SK-N-SH treated with all-trans-retinoic acid at 6 μM for 48 hours (cell line): ENCODE data around the gene CPN1.

Source experiments
- ATAC-seq: fragments of 200-7000 bp; cut with Tn5 transposase; 3 replicates; pipeline ENCODE4 v1.9.1; 2020; ENCODE audit warnings: mild to moderate bottlenecking, moderate library complexity
- ARNTL ChIP-seq: fragments of 450-650 bp; formaldehyde crosslinking; IDR thresholded peaks from 2 replicates; pipeline ENCODE4 v1.5.0; 2020; ENCODE audit warnings: low read depth, mild to moderate bottlenecking, moderate library complexity, borderline replicate concordance
- BACH2 ChIP-seq: fragments of 250-450 bp; sonication (Bioruptor Pico); IDR thresholded peaks from 2 replicates; pipeline ENCODE4 v1.9.0; 2021; ENCODE audit warnings: mild to moderate bottlenecking, borderline replicate concordance
- ESRRG ChIP-seq: fragments of 250-450 bp; sonication (Bioruptor Pico); IDR thresholded peaks from 2 replicates; pipeline ENCODE4 v1.6.1; 2021; ENCODE audit warnings: mild to moderate bottlenecking
- GLIS3 ChIP-seq: fragments of 250-450 bp; sonication (Bioruptor Pico); IDR thresholded peaks from 2 replicates; pipeline ENCODE4 v1.5.0; 2020; ENCODE audit warnings: mild to moderate bottlenecking, moderate library complexity
- OSR1 ChIP-seq: fragments of 250-450 bp; sonication (Bioruptor Pico); IDR thresholded peaks from 2 replicates; pipeline ENCODE4 v1.8.0; 2022; ENCODE audit warnings: moderate library complexity, mild to moderate bottlenecking, inconsistent platforms
- PPARA ChIP-seq: fragments of 250-450 bp; sonication (Bioruptor Pico); IDR thresholded peaks from 2 replicates; pipeline ENCODE4 v1.5.0; 2020; ENCODE audit warnings: mild to moderate bottlenecking, borderline replicate concordance
- RARB ChIP-seq: fragments of 250-450 bp; sonication (Bioruptor Pico); IDR thresholded peaks from 2 replicates; pipeline ENCODE4 v1.8.0; 2021; ENCODE audit warnings: mild to moderate bottlenecking, moderate library complexity
- SNAI2 ChIP-seq: fragments of 250-450 bp; sonication (Bioruptor Pico); IDR thresholded peaks from 2 replicates; pipeline ENCODE4 v1.5.0; 2020; ENCODE audit warnings: mild to moderate bottlenecking, moderate library complexity
- TCF4 ChIP-seq: fragments of 250-450 bp; sonication (Bioruptor Pico); IDR thresholded peaks from 2 replicates; pipeline ENCODE4 v1.8.0; 2021; ENCODE audit warnings: mild to moderate bottlenecking, moderate library complexity, borderline replicate concordance
- TOX ChIP-seq: fragments of 250-450 bp; sonication (Bioruptor Pico); IDR thresholded peaks from 2 replicates; pipeline ENCODE4 v1.8.0; 2021; ENCODE audit warnings: mild to moderate bottlenecking, moderate library complexity, borderline replicate concordance
- ZC3H10 ChIP-seq: fragments of 250-450 bp; sonication (Bioruptor Pico); IDR thresholded peaks from 2 replicates; pipeline ENCODE4 v1.5.1; 2021; ENCODE audit warnings: mild to moderate bottlenecking, moderate library complexity
- ZFP3 ChIP-seq: fragments of 250-450 bp; sonication (Bioruptor Pico); IDR thresholded peaks from 2 replicates; pipeline ENCODE4 v1.5.0; 2020; ENCODE audit warnings: mild to moderate bottlenecking, moderate library complexity
- ZFP30 ChIP-seq: fragments of 450-650 bp; formaldehyde crosslinking; IDR thresholded peaks from 2 replicates; pipeline ENCODE4 v1.5.0; 2022; ENCODE audit warnings: mild to moderate bottlenecking, moderate library complexity
- ZNF565 ChIP-seq: fragments of 450-650 bp; formaldehyde crosslinking; conservative IDR thresholded peaks from 2 replicates; pipeline ENCODE4 v1.5.0; 2020; ENCODE audit warnings: low read depth, mild to moderate bottlenecking, moderate library complexity
- ZNF70 ChIP-seq: fragments of 450-650 bp; formaldehyde crosslinking; IDR thresholded peaks from 2 replicates; pipeline ENCODE4 v1.5.0; 2020; ENCODE audit warnings: mild to moderate bottlenecking, moderate library complexity
- ZNF8 ChIP-seq: fragments of 450-650 bp; formaldehyde crosslinking; IDR thresholded peaks from 2 replicates; pipeline ENCODE4 v1.5.0; 2020; ENCODE audit warnings: mild to moderate bottlenecking, moderate library complexity
- TF ChIP-seq, protein P1 (sequence below): fragments of 250-450 bp; sonication (Bioruptor Pico); IDR thresholded peaks from 2 replicates; pipeline ENCODE4 v1.8.0; 2021; ENCODE audit warnings: low read depth, mild to moderate bottlenecking, moderate library complexity, borderline replicate concordance
- TF ChIP-seq, protein P2 (sequence below): fragments of 250-450 bp; sonication (Bioruptor Pico); IDR thresholded peaks from 2 replicates; pipeline ENCODE4 v1.8.0; 2020; ENCODE audit warnings: mild to moderate bottlenecking, moderate library complexity, borderline replicate concordance
- TF ChIP-seq, protein P3 (sequence below): fragments of 250-450 bp; sonication (Bioruptor Pico); IDR thresholded peaks from 2 replicates; pipeline ENCODE4 v1.5.1; 2020; ENCODE audit warnings: low read depth, mild to moderate bottlenecking, moderate library complexity
- TF ChIP-seq, protein P4 (sequence below): fragments of 250-450 bp; sonication (Bioruptor Pico); IDR thresholded peaks from 2 replicates; pipeline ENCODE4 v1.5.1; 2021; ENCODE audit warnings: mild to moderate bottlenecking, moderate library complexity
- TF ChIP-seq, protein P5 (sequence below): fragments of 250-450 bp; sonication (Bioruptor Pico); IDR thresholded peaks from 2 replicates; pipeline ENCODE4 v1.5.0; 2020; ENCODE audit warnings: mild to moderate bottlenecking, moderate library complexity

The CPN1 gene

DNA sequence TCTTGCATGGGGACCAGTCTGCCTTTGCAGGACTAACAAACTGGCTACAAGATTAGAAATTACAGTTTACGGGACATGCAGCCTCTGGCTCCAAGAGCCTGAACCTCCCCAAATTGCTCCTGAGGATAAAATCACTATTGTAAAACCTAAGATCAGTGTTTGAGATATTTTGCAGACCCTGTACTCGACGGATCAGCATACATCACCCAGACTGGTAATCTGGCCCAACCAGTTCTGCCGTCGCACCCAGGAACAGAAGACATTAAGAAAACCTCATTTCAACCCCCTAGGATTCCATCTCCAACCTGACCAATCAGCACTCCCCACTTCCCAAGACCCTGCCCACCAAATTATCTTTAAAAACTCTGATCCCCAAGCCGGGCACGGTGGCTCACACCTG is 44.8 kb downstream of the CPN1 start:
- no peak for ATAC-seq
- TF ChIP-seq RARB (CRISPR knock-in tag) (no peak), ESRRG (CRISPR knock-in tag) (no peak), TCF4 (no peak), ZNF70 (no peak)

DNA sequence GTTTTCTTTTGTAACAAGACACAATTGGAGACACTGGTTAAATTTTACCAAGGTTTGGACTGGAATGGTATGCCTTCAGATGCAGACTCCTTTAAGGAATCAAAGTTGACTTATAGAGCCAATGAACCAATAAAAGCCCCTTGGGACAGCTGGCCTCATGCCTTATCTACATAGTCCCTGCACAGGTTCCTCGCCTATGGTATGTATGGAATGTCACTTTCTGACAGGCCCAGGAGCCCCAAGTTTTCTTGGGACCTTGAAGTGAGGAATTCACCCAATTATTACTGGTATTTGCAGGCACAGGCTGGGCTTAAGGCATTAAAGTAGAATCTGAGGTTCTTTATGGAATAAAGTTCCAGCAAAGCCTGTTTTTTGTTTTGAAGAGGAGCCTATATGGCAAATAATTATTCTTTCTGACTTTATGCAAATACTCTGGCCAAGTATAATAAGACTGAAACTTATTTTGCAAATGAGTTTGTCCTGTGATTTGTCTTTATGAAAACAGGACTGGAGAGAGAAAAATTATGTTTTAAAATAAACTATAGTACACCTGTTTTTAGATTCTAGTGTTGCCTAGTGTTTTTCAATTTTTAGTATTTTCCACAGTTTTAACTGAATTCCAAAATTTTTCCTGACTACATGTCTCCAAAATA is 47.8 kb downstream of the CPN1 start:
- ATAC-seq, result no peak; the same call in 2 of the 3 replicates
- TF ChIP-seq TOX (CRISPR knock-in tag) (no peak), TCF4 (no peak), ARNTL (no peak), SNAI2 (CRISPR knock-in tag) (no peak), ZNF70 (no peak), OSR1 (CRISPR knock-in tag) (no peak), GLIS3 (no peak), ZFP3 (CRISPR knock-in tag) (no peak), PPARA (CRISPR knock-in tag) (no peak), BACH2 (CRISPR knock-in tag) (no peak), ZNF8 (CRISPR knock-in tag) (no peak), ZC3H10 (CRISPR knock-in tag) (no peak), RARB (CRISPR knock-in tag) (no peak), ZNF565 (no peak), ESRRG (CRISPR knock-in tag) (no peak)
- TF ChIP-seq, protein P1, sequence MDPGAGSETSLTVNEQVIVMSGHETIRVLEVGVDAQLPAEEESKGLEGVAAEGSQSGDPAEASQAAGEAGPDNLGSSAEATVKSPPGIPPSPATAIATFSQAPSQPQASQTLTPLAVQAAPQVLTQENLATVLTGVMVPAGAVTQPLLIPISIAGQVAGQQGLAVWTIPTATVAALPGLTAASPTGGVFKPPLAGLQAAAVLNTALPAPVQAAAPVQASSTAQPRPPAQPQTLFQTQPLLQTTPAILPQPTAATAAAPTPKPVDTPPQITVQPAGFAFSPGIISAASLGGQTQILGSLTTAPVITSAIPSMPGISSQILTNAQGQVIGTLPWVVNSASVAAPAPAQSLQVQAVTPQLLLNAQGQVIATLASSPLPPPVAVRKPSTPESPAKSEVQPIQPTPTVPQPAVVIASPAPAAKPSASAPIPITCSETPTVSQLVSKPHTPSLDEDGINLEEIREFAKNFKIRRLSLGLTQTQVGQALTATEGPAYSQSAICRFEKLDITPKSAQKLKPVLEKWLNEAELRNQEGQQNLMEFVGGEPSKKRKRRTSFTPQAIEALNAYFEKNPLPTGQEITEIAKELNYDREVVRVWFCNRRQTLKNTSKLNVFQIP, result no peak
- TF ChIP-seq, protein P2, sequence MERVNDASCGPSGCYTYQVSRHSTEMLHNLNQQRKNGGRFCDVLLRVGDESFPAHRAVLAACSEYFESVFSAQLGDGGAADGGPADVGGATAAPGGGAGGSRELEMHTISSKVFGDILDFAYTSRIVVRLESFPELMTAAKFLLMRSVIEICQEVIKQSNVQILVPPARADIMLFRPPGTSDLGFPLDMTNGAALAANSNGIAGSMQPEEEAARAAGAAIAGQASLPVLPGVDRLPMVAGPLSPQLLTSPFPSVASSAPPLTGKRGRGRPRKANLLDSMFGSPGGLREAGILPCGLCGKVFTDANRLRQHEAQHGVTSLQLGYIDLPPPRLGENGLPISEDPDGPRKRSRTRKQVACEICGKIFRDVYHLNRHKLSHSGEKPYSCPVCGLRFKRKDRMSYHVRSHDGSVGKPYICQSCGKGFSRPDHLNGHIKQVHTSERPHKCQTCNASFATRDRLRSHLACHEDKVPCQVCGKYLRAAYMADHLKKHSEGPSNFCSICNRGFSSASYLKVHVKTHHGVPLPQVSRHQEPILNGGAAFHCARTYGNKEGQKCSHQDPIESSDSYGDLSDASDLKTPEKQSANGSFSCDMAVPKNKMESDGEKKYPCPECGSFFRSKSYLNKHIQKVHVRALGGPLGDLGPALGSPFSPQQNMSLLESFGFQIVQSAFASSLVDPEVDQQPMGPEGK (CRISPR knock-in tag), result no peak
- TF ChIP-seq, protein P3, sequence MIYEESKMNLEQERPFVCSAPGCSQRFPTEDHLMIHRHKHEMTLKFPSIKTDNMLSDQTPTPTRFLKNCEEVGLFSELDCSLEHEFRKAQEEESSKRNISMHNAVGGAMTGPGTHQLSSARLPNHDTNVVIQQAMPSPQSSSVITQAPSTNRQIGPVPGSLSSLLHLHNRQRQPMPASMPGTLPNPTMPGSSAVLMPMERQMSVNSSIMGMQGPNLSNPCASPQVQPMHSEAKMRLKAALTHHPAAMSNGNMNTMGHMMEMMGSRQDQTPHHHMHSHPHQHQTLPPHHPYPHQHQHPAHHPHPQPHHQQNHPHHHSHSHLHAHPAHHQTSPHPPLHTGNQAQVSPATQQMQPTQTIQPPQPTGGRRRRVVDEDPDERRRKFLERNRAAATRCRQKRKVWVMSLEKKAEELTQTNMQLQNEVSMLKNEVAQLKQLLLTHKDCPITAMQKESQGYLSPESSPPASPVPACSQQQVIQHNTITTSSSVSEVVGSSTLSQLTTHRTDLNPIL (CRISPR knock-in tag), result no peak
- TF ChIP-seq, protein P4, sequence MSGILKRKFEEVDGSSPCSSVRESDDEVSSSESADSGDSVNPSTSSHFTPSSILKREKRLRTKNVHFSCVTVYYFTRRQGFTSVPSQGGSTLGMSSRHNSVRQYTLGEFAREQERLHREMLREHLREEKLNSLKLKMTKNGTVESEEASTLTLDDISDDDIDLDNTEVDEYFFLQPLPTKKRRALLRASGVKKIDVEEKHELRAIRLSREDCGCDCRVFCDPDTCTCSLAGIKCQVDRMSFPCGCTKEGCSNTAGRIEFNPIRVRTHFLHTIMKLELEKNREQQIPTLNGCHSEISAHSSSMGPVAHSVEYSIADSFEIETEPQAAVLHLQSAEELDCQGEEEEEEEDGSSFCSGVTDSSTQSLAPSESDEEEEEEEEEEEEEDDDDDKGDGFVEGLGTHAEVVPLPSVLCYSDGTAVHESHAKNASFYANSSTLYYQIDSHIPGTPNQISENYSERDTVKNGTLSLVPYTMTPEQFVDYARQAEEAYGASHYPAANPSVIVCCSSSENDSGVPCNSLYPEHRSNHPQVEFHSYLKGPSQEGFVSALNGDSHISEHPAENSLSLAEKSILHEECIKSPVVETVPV, result no peak

DNA sequence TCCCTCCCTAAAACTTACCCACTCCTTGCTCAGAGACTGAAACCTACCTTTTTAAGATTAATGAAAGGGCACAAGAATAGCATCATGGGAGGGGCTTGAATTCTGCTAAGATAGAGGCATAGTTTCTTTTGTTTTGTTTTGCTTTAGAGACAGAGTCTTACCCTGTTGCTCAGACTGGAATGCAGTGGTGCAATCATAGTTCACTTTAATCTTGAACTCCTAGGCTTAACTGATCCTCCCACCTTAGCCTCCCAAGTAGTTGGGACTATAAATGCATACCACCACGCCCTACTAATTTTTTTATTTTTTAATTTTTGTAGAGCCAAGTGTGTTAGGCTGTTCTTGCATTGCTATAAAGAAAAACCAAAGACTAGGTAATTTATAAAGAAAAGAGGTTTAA is 54.3 kb downstream of the CPN1 start:
- no peak for ATAC-seq

More for the DNA sequence above, 54.3 kb downstream of the CPN1 start:
- TF ChIP-seq ZFP30 (CRISPR knock-in tag) (no peak), TCF4 (no peak), RARB (CRISPR knock-in tag) (no peak), OSR1 (CRISPR knock-in tag) (no peak), ZFP3 (CRISPR knock-in tag) (no peak)
- TF ChIP-seq, protein P1, result no peak
- TF ChIP-seq, protein P2 (CRISPR knock-in tag), result no peak
- TF ChIP-seq, protein P5, sequence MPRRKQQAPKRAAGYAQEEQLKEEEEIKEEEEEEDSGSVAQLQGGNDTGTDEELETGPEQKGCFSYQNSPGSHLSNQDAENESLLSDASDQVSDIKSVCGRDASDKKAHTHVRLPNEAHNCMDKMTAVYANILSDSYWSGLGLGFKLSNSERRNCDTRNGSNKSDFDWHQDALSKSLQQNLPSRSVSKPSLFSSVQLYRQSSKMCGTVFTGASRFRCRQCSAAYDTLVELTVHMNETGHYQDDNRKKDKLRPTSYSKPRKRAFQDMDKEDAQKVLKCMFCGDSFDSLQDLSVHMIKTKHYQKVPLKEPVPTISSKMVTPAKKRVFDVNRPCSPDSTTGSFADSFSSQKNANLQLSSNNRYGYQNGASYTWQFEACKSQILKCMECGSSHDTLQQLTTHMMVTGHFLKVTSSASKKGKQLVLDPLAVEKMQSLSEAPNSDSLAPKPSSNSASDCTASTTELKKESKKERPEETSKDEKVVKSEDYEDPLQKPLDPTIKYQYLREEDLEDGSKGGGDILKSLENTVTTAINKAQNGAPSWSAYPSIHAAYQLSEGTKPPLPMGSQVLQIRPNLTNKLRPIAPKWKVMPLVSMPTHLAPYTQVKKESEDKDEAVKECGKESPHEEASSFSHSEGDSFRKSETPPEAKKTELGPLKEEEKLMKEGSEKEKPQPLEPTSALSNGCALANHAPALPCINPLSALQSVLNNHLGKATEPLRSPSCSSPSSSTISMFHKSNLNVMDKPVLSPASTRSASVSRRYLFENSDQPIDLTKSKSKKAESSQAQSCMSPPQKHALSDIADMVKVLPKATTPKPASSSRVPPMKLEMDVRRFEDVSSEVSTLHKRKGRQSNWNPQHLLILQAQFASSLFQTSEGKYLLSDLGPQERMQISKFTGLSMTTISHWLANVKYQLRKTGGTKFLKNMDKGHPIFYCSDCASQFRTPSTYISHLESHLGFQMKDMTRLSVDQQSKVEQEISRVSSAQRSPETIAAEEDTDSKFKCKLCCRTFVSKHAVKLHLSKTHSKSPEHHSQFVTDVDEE (CRISPR knock-in tag), result no peak
- TF ChIP-seq, all 23 proteins: peak for 0
